ENCODE data around the gene VOPP1.

DNA sequence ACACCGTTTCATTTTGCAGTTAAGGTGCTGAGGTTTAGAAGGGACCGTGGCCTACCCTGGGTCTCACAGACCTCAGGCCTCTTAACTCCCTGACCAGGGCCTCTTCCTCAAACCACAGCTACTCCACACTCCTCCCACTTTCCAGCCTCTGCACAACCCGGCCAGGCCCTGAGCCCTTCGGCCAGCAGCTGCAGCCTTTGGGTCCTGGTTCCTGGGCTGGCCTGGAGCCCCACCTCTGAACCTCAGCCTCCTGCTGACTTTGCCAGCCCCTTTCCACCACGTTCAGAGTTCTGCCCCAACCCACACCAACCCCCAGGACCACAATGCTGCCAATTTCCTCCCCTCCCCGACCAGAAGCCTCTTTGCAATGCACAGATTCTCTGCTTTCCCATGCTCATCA, 84.1 kb downstream of the VOPP1 start:
- TF ChIP-seq, protein P1, sequence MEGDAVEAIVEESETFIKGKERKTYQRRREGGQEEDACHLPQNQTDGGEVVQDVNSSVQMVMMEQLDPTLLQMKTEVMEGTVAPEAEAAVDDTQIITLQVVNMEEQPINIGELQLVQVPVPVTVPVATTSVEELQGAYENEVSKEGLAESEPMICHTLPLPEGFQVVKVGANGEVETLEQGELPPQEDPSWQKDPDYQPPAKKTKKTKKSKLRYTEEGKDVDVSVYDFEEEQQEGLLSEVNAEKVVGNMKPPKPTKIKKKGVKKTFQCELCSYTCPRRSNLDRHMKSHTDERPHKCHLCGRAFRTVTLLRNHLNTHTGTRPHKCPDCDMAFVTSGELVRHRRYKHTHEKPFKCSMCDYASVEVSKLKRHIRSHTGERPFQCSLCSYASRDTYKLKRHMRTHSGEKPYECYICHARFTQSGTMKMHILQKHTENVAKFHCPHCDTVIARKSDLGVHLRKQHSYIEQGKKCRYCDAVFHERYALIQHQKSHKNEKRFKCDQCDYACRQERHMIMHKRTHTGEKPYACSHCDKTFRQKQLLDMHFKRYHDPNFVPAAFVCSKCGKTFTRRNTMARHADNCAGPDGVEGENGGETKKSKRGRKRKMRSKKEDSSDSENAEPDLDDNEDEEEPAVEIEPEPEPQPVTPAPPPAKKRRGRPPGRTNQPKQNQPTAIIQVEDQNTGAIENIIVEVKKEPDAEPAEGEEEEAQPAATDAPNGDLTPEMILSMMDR (IDR thresholded peaks at IDR 0.05; ENCODE audit: low read length): no peak
- no peak for TF ChIP-seq EZH2phosphoT487 (IDR thresholded peaks at IDR 0.05; ENCODE audit: low read length)
